Ishikawa (cell line): Measurements from ENCODE around the gene IFNGR1.

Experiments used
- CEBPB ChIP-seq: IDR thresholded peaks from 2 replicates; pipeline ENCODE4 v1.6.1; 2012
- CREB1 ChIP-seq: IDR thresholded peaks from 2 replicates; pipeline ENCODE4 v1.6.1; 2012; ENCODE audit warnings: low read depth
- EGR1 ChIP-seq: IDR thresholded peaks from 2 replicates; pipeline ENCODE4 v1.6.1; 2012
- EP300 ChIP-seq: IDR thresholded peaks from 2 replicates; pipeline ENCODE4 v1.6.1; 2012; ENCODE audit warnings: borderline replicate concordance
- FOXM1 ChIP-seq: IDR thresholded peaks from 2 replicates; pipeline ENCODE4 v1.6.1; 2012; ENCODE audit warnings: low read depth, borderline replicate concordance
- NFIC ChIP-seq: IDR thresholded peaks from 2 replicates; pipeline ENCODE4 v1.6.1; 2012
- RAD21 ChIP-seq: IDR thresholded peaks from 2 replicates; pipeline ENCODE4 v1.6.1; 2012; ENCODE audit warnings: low read depth
- TAF1 ChIP-seq: IDR thresholded peaks from 2 replicates; pipeline ENCODE4 v1.6.1; 2012; ENCODE audit warnings: low read depth, mild to moderate bottlenecking
- TCF12 ChIP-seq: IDR thresholded peaks from 2 replicates; pipeline ENCODE4 v1.6.1; 2012; ENCODE audit warnings: low read depth
- TEAD4 ChIP-seq: IDR thresholded peaks from 2 replicates; pipeline ENCODE4 v1.6.1; 2012
- USF1 ChIP-seq: IDR thresholded peaks from 2 replicates; pipeline ENCODE4 v1.6.1; 2012
- YY1 ChIP-seq: IDR thresholded peaks from 2 replicates; pipeline ENCODE4 v1.6.1; 2012; ENCODE audit warnings: low read depth
- ZBTB7A ChIP-seq: IDR thresholded peaks from 2 replicates; pipeline ENCODE4 v1.6.1; 2012; ENCODE audit warnings: low read depth
- TF ChIP-seq, protein P1 (sequence below): IDR thresholded peaks from 2 replicates; pipeline ENCODE4 v1.6.1; 2012; ENCODE audit warnings: low read depth, mild to moderate bottlenecking
- TF ChIP-seq, protein P2 (sequence below): IDR thresholded peaks from 2 replicates; pipeline ENCODE4 v1.6.1; 2012

Gene IFNGR1

DNA sequence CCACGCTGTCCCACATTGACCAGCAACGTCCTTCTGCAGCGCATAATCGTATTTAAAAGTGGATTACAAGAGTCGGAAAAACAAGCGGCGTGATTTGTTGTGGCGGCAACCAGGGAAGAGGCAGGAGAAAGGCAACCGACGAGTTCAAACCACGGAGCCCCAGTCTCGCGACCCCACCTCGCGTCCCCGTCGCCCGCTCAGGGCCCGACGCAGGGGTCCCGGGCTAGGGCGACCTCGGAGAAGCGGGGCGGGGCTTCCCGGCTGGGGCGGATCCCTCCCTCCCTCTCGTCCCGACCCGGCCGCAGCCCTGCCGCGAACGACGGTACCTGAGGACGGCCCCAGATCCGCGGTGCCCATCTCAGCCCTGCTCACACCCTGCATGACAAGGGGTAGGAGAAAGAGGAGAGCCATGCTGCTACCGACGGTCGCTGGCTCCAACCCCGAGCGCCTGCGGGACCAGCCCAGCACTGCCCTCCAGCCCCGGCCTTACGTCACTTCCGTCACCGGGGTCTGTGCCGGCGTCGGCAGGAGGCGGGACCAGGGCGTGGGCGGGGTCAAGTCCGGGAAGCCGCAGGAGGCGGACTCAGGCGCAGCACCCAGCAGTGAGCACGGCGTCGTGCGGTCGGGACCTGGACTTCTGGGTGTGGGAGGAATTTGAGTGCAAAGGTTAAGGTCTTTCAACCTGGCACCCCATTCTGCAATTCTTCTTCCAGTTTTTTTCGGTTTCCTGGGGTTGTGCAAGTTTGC is at the start of gene IFNGR1:
Gene IFNGR1 (minus strand): TSS at position 469 of the 747 bp plus-strand sequence. CDS start 58 bp downstream, at position 411.
- TF ChIP-seq EP300 (no peak), RAD21 (no peak), EGR1 (peak; percentile 50), NFIC (no peak), CREB1 (peak; percentile 86), USF1 (no peak), ZBTB7A (peak; percentile 79), CEBPB (no peak), FOXM1 (no peak), TEAD4 (no peak), TAF1 (peak; percentile 54; the same call in 1 of the 2 replicates), YY1 (peak; percentile 45; the same call in 1 of the 2 replicates)
- TF ChIP-seq, protein P1, sequence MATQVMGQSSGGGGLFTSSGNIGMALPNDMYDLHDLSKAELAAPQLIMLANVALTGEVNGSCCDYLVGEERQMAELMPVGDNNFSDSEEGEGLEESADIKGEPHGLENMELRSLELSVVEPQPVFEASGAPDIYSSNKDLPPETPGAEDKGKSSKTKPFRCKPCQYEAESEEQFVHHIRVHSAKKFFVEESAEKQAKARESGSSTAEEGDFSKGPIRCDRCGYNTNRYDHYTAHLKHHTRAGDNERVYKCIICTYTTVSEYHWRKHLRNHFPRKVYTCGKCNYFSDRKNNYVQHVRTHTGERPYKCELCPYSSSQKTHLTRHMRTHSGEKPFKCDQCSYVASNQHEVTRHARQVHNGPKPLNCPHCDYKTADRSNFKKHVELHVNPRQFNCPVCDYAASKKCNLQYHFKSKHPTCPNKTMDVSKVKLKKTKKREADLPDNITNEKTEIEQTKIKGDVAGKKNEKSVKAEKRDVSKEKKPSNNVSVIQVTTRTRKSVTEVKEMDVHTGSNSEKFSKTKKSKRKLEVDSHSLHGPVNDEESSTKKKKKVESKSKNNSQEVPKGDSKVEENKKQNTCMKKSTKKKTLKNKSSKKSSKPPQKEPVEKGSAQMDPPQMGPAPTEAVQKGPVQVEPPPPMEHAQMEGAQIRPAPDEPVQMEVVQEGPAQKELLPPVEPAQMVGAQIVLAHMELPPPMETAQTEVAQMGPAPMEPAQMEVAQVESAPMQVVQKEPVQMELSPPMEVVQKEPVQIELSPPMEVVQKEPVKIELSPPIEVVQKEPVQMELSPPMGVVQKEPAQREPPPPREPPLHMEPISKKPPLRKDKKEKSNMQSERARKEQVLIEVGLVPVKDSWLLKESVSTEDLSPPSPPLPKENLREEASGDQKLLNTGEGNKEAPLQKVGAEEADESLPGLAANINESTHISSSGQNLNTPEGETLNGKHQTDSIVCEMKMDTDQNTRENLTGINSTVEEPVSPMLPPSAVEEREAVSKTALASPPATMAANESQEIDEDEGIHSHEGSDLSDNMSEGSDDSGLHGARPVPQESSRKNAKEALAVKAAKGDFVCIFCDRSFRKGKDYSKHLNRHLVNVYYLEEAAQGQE = no peak
- TF ChIP-seq, protein P2, sequence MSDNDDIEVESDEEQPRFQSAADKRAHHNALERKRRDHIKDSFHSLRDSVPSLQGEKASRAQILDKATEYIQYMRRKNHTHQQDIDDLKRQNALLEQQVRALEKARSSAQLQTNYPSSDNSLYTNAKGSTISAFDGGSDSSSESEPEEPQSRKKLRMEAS = peak; percentile 63; the same call in 1 of the 2 replicates

GRCh38 chr6:137268911-137269310 is 49.7 kb upstream of the IFNGR1 start:
- TF ChIP-seq FOXM1 = no peak

GRCh38 chr6:137266309-137266586 is 47.1 kb upstream of the IFNGR1 start:
- TF ChIP-seq TCF12 (no peak), YY1 (no peak), USF1 (no peak), EGR1 (no peak), TEAD4 (no peak), EP300 (no peak), TAF1 (no peak), NFIC (no peak)
- TF ChIP-seq, protein P1 = no peak
- TF ChIP-seq, protein P2 = no peak

GRCh38 chr6:137265561-137266308 is 46.5 kb upstream of the IFNGR1 start:
- TF ChIP-seq TCF12 (no peak), CREB1 (no peak), FOXM1 (no peak), EGR1 (no peak)
- TF ChIP-seq, protein P1 = no peak
